NCI-H446 treated with DMSO at 0.1 percent for 48 hours (cell line): ENCODE data around the gene BHLHE41.

Source experiments
- DNase-seq: peaks from one replicate; lab custom pipeline; 2025; lab: John Stamatoyannopoulos, UW

Gene BHLHE41

DNA sequence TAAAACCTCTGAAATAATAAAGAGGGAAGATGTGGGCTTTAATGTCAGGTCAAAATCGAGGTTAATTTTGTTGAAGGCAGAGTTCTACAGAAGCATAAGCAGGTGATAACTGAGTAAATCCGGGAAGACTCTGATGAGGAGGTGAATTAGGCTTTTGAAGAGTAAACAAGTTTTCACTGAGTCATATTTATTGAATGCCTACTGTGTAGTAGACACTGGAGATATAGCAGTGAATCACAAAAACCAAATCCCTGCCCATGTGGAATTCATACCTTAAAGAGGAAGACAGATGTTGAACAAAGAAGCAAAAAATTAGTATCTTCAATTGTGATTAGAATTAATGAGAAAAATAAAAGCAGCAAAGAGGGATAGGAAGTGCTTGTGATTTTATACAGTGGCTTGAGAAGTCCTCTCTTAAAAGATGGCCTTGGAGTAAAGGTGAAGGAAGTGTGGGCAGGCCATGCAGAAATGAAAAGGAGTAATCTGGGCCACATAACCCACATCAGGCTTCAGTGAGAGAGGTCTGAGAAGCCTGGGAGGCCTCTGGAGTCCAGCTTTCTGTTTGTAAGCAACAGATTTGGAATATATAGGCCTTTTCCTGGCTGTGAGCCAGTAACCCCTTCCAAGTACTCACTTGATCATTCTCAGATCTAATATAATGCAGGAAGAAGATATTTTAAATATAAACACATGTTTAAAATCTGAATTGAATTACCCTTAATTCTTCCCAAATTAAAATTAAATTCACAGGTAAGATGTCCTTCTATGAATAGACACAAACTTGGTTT lies 46.7 kb downstream of the BHLHE41 start:
- DNase-seq = no peak
